C4-2B (cell line): ENCODE data around the gene CPNE8.

Source experiments
- CTCF ChIP-seq: fragments of 450-650 bp; conservative IDR thresholded peaks from 2 replicates; pipeline ENCODE4 v1.5.1; 2017; ENCODE audit warnings: mild to moderate bottlenecking
- ZFX ChIP-seq: fragments of 450-650 bp; IDR thresholded peaks from 2 replicates; pipeline ENCODE4 v1.6.1; 2017

- TF ChIP-seq CTCF (no peak), ZFX (no peak)
Observed at GRCh38 chr12:38823314-38823713, 82.1 kb downstream of the CPNE8 start.
